Head of caudate nucleus (tissue), 42 donors: Measurements from ENCODE around the gene RALGAPA2.

Experiments
- DNase-seq, 42 donors: peaks; one replicate each; pipeline versions ENCODE4 v3.0.0 to v3.0.0-alpha.2; 2020 to 2021; ENCODE audit warnings: mixed read lengths in 7 of 42
- intact Hi-C: fragments of 100-400 bp; cut with DNase I; formaldehyde crosslinking; loops from one replicate; pipeline ENCODE4 v1.15.0; 2022

Gene RALGAPA2

DNA sequence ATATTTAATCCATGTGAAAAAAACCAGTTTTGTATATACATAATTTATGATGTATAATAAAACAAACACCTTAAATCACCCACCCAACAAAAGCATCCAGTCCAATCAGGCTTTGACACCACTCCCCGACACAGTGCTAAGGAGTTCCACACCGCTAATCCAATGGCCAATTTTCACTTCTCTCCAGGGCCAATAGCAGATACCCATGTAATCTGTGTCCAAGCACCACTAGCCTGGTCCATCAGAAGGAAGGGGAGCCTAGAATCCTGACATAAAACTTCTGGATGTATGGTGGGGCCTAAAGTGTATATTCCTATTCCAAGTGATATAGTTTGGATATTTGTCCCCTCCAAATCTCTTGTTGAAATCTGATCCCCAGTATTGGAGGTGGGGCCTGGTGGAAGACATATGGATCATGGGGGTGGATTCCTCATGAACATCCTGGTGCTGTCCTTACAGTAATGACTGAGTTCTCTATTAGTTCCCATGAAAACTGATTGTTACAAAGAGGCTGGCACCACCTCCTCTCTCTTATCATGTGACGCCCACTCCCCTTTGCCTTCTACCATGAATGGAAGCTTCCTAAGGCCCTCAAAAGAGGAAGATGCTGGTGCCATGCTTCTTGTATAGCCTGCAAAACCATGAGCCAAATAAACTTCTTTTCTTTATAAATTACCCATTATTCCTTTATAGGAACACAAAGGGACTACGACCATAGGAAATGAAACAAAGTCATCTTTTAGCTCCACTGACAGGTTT, 20.8 kb downstream of the RALGAPA2 start:
- DNase-seq, result no peak
- intact Hi-C loops, result no loop called here

- no peak for DNase-seq
Observed at GRCh38 chr20:20690676-20691476, 21.6 kb downstream of the RALGAPA2 start.

DNA sequence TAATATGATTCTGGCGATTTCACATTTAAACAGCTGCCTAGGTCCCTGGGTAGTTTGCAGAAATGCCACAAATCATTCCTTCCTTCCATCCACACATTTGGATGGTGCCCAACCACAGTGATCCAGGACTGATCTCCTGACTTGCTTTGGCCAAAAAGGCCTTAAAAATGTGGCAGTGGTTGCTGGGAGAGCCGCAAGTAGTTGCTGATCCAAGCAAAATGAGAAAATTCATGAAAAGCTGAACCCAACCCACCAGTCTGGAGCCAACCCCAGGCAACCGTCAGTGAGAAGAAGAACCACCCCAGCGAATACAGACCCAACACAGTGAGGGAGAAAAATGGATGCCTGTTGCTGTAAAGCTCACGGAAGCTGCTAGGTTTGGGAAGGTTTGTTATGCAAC, 25.1 kb downstream of the RALGAPA2 start:
- DNase-seq, result no peak
- intact Hi-C loops, result no loop called here

More at GRCh38 chr20:20690676-20691476, 21.6 kb downstream of the RALGAPA2 start:
- intact Hi-C loops, result no loop called here

DNA sequence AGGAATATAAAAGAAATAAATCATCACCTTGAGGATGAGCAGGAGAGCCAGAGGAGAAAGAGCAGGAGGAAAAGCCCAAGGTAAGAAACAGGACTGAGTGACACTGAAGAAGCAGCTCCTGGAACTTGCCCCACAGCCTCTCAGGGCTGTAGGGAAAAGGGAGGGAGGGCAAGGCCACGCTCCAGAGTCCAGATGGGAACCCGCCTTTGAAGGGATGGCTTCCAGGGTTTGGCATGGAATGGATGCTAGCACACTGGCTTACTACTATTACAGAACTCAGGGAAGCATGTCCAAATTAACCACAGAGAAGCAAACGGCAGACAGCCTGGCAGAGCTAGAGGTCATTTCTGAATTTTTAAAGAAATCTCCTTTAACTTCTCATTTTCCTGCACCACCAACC, 26.8 kb downstream of the RALGAPA2 start:
- intact Hi-C loops, result no loop called here

DNA sequence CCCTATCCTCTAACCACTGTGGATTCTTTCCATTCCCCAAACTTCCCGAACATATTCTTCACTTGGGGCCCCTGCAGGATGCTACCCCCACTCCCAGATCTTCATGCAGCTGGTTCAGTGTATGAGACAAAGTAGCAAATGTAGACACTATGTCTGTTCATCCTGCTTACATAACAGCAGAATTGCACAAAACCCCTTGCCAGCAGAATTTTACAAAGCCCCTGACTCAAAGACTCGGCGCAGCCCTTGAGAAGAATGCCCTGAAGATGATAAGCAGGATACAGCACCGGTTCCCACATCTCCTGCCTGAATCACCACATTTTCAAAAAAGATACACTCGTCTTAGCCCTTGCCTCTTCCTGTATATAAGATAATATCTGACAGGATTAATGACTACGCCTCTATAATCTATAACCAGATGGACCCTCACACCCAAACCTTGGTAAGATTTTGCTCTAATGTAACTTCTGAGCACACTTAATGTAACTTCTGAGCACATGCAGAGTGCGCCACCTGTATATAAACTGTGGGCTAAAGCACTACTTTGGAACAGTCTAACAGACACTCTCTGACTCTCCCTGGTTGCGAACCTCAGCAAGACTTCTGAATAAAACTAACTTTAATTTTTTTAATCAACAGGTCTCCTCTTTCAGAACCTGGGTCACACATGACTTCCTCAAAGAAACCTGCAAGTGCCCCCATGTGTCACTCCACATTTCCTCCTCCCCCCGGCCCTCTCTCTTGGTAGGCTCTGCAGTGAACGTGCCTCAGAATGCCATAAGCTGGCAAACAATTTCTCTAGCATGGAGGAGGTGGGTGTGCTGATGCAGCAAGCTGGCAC, 28.7 kb downstream of the RALGAPA2 start:
- no peak for DNase-seq
- intact Hi-C loops, result no loop called here

More for the DNA sequence above, 26.8 kb downstream of the RALGAPA2 start:
- no peak for DNase-seq

DNA sequence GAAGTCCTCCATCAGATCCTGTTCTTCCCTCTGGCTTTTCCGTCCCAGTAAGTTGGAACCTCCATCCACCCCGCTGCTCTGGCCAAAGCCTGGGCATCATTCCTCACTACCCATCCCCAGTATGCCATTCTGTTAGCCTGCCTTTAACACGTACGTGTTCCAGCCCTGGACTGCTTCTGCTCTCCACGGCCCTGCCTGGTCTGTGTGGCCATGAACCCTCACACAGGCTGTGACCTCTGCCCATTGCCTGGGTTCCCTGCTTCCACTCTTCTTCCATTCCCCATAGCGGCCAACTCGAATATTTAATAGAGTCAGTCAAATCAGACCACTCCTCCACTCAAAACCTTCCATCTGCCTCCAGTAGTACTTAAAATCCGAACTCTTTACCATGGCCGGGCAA, 29.4 kb downstream of the RALGAPA2 start:
- DNase-seq, result no peak
- intact Hi-C loops, result no loop called here

GRCh38 chr20:20680991-20681508, 31.4 kb downstream of the RALGAPA2 start:
- peak in 1 of 42 donors; percentile 33 for DNase-seq
- intact Hi-C loops, result no loop called here

DNA sequence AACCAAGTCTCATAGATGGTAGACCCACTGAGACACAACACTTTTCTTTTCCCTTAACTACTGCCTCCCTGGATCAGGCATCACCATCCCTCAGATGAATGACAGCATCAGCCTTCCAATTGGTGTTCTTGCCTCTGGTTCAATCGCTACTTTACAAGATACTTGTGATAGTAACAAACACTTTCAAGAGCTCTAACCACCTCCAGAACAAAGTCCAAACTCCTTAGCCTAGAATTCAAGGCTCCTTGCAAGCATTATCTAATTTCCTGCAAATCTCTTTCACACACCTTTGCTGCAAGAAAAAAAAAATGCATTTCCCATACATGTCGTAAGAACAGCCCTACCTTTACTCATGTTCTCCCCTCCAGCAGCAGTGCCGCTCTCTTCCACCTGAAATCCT, 33.1 kb downstream of the RALGAPA2 start:
- intact Hi-C loops, result no loop called here
- no peak for DNase-seq

DNA sequence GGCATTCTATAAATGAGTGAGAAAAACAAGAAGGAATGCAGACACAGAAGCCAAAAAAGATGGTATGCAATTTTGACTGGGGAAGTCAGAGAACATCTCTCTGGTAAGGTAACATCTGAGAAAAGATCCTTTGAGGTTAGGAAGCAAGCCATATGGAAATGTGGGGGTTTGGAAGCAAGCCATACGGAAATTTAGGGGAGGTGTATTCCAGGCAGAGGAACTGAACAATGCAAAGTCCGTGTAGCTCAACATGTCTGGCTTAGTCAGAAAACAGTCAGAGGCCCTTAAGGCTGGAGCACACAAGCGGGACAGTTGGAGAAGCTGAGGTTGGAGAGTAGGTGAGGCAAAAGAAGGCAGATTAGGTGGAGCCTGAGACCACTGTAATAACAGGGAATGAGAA, 35.3 kb downstream of the RALGAPA2 start:
- no peak for DNase-seq
- intact Hi-C loops, result no loop called here

DNA sequence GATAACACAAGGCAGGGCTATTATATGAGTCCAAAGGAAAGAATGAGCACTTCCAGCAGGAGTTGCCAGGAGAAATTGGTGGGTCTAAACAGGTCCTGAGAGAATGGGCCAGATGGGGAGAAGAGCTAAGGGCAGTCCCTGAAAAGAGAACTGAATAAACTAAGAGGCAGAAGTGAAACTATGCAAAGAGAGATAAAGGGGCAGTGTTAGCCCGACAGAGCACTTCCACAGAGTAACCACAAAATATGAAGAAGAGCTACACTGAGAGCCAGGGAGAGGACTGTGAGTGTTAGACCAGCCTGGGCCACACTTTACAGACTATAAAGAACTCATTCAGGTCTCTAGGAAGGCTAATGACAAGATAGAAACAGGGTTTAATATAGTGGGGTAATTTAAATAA, 43.8 kb downstream of the RALGAPA2 start:
- intact Hi-C loops, result loop anchor here (5.0 kb wide), 1 partner anchor 159 kb away; no protein-coding TSS in a partner anchor
- peak in 5 of 42 donors; percentile 7 to 18 (median 12) for DNase-seq

GRCh38 chr20:20666359-20666758, 46.1 kb downstream of the RALGAPA2 start:
- intact Hi-C loops, result loop anchor here (5.0 kb wide), 1 partner anchor 161 kb away; no protein-coding TSS in a partner anchor
- no peak for DNase-seq

DNA sequence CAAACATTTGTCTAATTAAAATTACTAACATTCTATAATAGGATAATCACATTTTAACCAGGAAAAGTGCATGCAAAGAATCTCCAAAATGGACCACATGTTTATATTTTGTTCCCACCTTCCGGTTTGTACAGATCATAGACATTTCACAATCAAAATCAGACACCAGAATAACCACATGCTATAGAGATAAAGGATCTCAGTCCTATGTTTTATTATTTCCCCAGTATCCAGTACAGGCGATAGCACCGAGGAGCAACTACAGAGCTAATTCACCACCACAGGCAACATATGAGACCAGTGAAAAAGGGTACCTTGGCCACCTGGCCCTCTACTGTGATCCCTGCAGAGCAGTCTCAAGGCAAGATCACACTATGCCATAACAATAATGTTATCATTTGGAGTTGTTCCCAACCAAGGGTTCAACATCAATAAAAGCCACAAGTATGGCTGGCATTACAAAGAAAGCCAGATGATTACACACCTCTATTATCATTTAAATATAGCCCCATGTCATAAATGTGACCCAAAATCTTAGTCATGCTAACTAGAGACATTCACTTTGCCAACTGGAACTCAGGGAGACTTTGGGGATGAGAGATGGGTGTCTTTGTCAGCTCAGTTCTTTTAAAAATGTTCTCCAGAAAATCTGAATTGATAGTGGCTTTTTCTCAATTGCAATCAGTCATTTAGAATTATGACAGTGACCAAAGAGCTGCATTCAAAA, 46.7 kb downstream of the RALGAPA2 start:
- intact Hi-C loops, result loop anchor here (5.0 kb wide), 1 partner anchor 162 kb away; no protein-coding TSS in a partner anchor
- DNase-seq, result no peak

DNA sequence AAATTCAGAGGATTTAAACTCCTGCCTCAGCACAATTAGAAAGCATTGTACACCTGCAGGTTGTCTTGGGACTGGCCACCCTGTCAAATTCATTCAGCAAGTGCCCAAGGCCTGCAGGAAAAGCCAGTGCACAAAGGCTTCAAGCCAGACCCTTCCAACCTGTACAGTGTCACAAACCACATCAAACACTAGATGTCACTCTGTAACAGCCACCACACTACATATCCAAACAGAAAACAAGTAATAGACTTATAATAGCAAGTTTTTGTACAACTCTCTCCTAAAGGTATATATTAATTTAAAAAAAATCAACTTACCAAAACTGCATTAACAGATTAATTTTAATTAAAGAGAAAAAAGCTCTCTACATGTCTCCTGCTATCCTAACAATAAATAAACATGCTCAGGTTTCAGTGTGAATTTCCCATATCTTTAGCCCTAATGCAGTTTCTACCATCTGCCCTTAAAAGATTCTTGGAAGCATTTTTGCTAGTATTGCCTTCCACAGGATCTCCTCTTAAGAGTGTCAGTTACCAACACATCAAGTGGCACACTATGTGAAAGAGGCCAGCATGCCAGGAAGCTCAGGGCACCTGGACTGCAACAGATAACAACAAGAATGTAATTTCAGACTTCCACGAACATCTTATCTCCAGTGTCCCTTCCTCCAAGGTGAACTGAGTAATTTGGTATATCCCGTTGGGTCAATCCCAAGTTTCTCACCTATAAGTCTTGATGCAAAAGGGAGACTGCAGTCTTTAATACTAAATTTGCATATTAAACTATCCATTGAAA, 47.5 kb downstream of the RALGAPA2 start:
- peak in 7 of 42 donors; percentile 11 to 56 (median 26) for DNase-seq
- intact Hi-C loops, result loop anchor here (5.0 kb wide), 1 partner anchor 162 kb away; no protein-coding TSS in a partner anchor

- no peak for DNase-seq
- intact Hi-C loops, result no loop called here
Observed at GRCh38 chr20:20663841-20664240, 48.6 kb downstream of the RALGAPA2 start.

DNA sequence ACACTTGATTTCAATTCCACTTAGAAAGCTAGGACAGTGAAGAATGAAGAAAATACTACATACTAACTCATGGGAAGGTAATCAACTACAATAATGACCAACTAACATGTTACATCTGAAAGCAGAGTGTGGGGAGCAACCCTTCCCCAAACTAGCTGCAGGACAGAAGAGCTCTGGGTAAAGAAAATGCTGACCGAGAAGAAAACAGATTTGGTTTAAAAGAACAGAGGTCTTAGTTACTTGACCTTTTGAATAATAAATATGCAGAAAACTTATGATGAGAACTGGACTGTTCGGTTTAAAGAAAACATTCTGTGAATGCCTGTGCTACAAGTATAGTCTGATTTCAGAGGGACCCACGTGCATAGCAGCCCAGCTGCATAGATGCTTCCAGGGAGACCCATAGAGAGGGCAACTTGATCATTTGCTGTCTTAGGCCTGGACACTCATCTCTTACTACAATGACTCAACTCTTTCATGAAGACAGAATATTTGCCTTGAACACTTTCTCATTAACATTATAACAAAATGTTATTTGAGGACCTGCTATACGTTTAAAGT, 53.5 kb downstream of the RALGAPA2 start:
- intact Hi-C loops, result no loop called here
- DNase-seq, result no peak

DNA sequence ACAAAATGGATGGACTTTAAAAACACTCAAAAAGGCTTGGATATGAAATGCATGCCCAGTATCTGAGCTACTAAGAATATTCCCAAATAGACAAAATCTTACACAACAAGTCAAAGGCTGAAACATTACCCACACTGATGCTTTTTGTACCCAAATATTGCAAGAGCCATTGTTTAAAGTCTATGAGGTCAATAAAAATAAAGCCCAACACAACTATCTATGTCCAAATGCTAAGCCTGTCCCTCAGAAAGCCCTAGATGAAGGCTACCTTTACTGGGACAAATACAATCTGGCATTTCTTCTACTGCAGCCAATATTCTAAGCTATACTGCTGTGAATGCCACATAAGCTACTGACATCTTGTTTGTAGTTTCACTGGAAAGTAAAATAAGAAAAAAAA, 54.3 kb downstream of the RALGAPA2 start:
- intact Hi-C loops, result no loop called here
- DNase-seq, result no peak

DNA sequence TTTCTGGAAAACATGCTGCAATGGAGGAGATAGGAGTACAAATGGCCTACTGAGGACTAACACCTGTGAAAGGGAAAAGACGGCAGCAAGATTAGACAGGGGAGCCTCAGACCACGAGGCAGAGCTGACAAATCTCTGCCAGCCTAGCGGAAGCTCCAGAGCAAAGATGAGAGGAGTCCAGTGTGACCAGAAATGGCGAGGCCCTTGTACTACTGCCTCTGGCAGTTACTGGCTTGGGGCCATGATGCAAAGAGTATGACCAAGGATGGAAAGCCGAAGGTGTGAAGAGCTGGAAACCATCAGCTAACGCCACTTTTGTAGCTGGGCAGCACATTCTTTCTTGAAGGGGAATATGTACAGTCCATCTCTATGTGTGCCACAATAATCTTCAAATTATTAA, 55.4 kb downstream of the RALGAPA2 start:
- no peak for DNase-seq
- intact Hi-C loops, result no loop called here
